GM12892 (cell line): ENCODE results near the gene ALKBH5.

Source experiments
- DNase-seq: peaks from one replicate; pipeline ENCODE4 v3.0.0; 2011; ENCODE audit not compliant: insufficient read length
- FAIRE-seq: peaks from 2 replicates; lab custom pipeline; 2011; peaks lifted over from hg19 to GRCh38; lab: Jason Lieb, UNC
- POLR2A ChIP-seq: IDR thresholded peaks from 2 replicates; pipeline ENCODE4 v1.6.1; 2011; ENCODE audit warnings: low read depth, low read length, control low read depth
- POLR2AphosphoS5 ChIP-seq: IDR thresholded peaks from 2 replicates; pipeline ENCODE4 v1.6.1; 2011; ENCODE audit warnings: low read depth, low read length, control low read depth
- TAF1 ChIP-seq: IDR thresholded peaks from 2 replicates; pipeline ENCODE4 v1.6.1; 2011; ENCODE audit warnings: low read depth, mild to moderate bottlenecking, control low read depth, low read length, borderline replicate concordance

The ALKBH5 gene

DNA sequence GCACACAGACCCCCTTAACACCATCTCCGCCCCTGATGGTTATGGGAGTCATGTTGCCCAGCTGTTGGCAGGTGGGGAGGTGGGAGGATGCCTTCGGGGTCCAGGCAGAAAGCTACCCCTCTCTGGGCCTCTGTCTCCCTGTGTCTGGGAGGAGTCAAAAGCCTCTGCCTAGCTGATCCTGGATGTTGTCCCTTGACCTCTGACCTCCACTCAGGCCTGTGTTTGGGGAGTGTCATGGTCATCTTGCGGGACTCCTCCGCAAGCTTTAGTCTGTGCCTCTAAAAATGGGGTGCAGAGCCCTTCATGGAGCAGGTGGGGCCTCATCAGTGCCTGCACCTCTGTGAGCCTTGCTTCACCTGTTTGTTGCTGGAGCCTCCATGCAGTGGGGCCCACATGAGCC, 45.6 kb downstream of the ALKBH5 start:
- TF ChIP-seq POLR2A (no peak), POLR2AphosphoS5 (no peak), TAF1 (no peak)
- DNase-seq (no peak), FAIRE-seq (no peak)

DNA sequence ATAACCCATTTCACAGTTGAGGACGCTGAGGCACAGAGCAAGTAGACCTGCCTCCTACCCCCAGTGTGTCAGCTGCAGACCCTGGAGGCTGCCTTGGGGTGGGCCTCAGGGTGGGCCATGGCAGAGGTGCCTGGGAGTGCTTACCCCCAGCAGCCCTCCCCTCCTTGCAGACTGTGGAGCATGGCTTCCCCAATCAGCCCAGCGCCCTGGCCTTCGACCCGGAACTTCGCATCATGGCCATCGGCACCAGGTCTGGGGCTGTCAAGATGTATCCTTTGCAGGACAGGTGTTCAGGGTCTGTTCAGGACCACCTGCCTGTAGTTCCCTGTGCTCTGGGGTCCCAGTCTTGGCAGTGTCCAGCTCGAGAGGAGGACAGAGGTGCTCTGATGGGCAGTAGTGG, 46.1 kb downstream of the ALKBH5 start:
- FAIRE-seq (no peak), DNase-seq (no peak)
- TF ChIP-seq POLR2AphosphoS5 = no peak
- no peak for TF ChIP-seq TAF1
- TF ChIP-seq POLR2A = no peak

DNA sequence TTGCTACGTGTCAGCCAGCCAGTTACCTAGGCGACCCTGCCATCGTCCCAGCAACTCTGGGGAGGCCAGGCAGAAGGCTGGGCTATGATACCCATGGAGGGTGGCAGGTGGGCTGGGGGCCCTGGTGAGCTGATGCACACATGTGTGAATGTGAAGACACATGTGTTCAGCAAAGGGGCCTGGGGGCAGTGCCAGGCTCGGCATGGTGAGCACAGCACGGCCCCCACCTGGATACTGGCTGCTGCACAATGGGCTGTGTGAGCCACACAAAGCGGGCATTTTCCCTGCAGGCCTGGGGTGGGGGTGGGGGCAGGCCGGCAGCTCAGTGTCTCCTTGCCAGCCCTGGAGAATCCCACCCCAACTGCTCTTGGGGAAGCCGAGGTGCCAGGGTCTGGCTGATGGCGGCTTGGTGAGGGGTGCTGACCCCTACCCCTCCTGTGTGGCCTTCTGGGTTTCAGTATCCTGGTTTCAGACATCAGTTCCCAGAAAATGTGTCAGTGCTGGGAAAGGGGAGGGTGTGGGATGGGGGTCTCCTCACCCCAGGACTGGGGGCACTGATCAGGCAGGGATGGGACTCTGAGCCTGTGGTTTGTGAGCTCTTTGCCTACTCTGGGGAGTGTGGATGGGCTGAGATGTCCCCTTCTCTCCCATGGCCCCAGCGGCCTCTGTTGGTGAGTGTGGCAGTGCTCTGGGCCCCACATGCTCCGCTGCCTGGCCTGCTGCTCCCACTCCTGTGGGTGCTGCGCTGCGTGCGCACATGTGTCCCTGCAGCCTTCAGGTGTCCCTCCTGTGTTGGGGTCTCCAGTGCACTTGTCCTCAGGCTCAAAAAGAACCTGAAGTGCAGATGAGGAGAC, 46.9 kb downstream of the ALKBH5 start:
- DNase-seq = no peak
- TF ChIP-seq TAF1 (no peak), POLR2AphosphoS5 (no peak), POLR2A (no peak)
- no peak for FAIRE-seq

DNA sequence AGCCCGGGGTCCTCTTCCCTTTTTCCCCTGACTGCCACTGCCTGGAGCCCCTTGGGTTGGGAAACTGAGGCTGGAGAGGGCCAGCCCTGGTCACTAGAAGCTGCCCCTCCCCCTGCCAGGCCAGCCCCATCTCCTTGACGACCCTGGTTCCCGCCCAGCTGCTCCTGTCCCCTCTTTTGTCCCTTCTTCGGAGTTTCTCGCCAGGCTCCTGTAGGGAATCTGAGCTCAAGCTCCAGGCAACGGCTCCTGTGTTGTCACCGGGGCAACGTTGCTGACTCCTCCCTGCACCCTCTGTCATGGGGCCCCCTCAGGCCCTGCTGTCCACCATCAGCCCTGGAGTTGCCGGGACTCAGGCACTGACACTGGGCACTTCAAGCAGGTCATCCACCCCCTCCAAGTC, 47.5 kb downstream of the ALKBH5 start:
- no peak for TF ChIP-seq POLR2A
- no peak for TF ChIP-seq POLR2AphosphoS5
- TF ChIP-seq TAF1 = no peak
- no peak for FAIRE-seq
- DNase-seq = no peak

DNA sequence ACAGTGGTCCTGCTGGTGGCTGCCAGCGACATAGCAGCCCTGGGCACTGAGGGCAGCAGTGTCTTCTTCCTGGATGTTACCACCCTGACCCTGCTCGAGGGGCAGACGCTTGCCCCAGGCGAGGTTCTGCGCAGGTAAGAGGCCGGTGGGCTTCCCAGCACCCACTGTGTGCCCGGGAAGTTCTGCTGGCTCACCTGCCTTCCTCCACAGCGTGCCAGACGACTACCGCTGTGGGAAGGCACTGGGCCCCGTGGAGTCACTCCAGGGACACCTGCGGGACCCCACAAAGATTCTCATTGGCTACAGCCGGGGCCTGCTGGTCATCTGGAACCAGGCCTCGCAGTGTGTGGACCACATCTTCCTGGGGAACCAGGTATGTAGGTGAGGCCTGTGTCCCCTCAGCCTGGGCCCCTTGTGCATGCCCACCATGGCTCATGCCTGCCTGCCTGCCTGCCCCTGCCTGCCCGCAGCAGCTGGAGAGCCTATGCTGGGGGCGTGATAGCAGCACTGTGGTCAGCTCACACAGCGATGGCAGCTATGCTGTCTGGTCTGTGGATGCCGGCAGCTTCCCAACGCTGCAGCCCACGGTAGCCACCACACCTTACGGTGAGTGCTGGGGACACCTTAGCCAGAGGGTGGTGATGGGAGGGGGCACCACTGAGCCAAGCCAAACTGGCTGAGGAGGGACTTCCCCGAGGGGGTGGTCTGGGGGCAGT, 50.3 kb downstream of the ALKBH5 start:
- FAIRE-seq (no peak), DNase-seq (no peak)
- no peak for TF ChIP-seq POLR2AphosphoS5
- no peak for TF ChIP-seq TAF1
- TF ChIP-seq POLR2A = no peak

DNA sequence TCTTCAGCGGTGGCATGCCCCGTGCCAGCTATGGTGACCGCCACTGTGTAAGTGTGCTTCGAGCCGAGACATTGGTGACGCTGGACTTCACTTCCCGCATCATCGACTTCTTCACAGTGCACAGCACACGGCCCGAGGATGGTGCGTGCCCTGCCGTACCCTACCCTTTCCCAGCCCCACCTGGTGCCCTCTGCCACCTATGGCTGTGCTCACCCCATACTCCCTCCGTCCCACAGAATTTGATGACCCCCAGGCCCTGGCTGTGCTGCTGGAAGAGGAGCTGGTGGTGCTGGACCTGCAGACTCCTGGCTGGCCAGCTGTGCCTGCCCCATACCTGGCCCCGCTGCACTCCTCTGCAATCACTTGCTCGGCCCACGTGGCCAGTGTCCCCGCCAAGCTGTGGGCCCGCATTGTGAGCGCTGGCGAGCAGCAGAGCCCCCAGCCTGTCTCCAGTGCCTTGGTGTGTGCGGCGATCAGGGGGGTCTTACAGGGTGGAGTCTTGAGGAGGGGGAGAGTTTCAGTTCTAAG, 51.3 kb downstream of the ALKBH5 start:
- DNase-seq = no peak
- TF ChIP-seq TAF1 (no peak), POLR2AphosphoS5 (no peak), POLR2A (no peak)
- FAIRE-seq = no peak

DNA sequence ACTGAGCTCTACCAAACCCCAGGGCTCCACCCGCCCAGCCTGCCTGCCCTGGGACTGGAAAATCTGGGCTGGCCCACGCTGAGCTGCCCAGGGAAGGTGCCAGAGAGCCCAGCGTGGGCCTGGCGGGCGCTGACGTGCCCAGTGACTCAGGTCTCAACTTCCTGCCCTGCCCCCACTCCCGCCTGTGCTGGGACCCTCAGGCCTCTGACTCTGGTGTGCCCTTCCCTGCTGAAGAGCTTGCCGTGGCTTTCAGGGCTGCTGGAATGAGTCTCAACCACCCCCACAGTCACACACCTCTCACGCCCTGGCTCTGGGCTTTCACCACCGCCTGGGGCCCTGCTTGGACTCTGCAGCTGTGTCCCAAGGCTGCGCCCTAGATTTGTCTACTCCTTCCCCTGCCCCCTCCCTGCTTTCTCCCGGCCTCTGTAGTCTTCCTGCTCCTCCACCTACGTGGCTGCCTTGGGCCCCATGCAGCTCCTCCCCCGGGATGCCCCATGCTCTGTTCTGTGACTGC, 52.2 kb downstream of the ALKBH5 start:
- DNase-seq (no peak), FAIRE-seq (no peak)
- no peak for TF ChIP-seq TAF1
- TF ChIP-seq POLR2AphosphoS5 = no peak
- TF ChIP-seq POLR2A = no peak

DNA sequence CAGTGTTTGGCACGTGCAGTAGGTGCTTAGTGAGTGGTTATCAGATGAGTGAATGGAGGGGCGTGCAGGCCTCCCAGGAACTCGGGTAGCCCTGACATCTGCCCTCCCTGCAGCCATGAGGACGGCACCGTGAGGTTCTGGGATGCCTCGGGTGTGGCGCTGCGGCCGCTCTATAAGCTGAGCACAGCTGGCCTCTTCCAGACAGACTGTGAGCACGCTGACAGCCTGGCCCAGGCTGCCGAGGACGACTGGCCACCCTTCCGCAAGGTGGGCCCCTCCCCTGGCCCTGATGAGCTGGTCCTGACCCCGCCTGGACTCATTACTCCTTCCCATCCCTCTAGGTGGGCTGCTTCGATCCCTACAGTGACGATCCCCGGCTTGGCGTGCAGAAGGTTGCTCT, 52.9 kb downstream of the ALKBH5 start:
- DNase-seq (no peak), FAIRE-seq (no peak)
- no peak for TF ChIP-seq POLR2AphosphoS5

DNA sequence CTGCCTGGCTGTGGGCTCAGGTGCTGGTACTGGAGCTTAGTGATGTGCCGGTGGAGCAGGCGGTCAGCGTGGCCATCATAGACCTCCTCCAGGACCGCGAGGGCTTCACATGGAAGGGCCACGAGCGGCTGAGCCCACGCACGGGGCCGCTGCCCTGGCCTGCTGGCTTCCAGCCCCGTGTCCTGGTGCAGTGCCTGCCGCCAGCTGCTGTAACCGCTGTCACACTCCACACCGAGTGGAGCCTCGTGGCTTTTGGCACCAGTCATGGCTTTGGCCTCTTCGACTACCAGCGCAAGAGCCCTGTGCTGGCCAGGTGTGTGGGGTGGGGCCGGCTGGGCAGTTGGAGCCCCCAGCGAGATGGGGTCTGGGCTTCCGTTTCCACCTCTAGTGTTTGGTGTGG, 53.8 kb downstream of the ALKBH5 start:
- FAIRE-seq (no peak), DNase-seq (no peak)
- TF ChIP-seq POLR2A = no peak
- no peak for TF ChIP-seq POLR2AphosphoS5
- no peak for TF ChIP-seq TAF1

DNA sequence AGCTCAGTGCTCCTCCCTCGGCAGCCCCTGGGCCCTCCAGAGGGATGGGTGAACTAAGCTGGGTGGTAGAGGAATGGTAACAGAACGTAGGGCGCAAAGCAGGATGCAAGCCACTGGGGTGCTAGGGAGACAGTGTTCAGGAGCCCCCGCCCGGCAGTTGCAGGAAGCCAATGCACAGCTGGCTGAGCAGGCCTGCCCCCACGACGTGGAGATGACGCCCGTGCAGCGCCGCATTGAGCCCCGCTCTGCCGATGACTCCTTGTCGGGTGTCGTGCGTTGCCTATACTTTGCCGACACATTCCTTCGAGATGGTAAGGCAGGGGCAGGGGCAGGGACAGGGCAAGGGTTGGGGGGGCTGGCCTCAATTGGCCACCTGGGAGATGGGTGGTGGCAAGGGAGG, 54.7 kb downstream of the ALKBH5 start:
- TF ChIP-seq POLR2A = no peak
- no peak for FAIRE-seq
- DNase-seq = no peak

DNA sequence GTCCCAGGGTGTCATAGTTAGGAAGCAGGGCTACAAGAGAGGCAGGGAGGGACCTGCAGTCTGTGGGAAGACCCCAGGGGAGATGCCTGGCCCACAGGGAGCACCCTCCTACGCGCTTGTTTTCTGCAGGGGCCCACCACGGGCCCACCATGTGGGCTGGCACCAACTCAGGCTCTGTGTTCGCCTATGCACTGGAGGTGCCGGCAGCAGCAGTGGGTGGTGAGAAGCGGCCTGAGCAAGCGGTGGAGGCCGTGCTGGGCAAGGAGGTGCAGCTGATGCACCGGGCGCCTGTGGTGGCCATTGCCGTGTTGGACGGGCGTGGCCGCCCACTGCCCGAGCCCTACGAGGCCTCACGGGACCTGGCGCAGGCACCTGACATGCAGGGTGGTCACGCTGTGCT, 56.8 kb downstream of the ALKBH5 start:
- DNase-seq (no peak), FAIRE-seq (no peak)
- no peak for TF ChIP-seq POLR2AphosphoS5
- TF ChIP-seq POLR2A = no peak
- TF ChIP-seq TAF1 = no peak
